ENCODE data around the gene PSMC1. TPM values are rescaled to one million over a fixed set of nuclear protein-coding genes. Genes with fewer than 3 reads are reported as not detected.

The PSMC1 gene
- total and polyA plus RNA-seq, 10 of the 15 experiments (the other 5 are each of a cell fraction or from before 2014, with no cell fraction given): 97.4 to 286 (median 209) TPM

GRCh38 chr14:90321891-90322290 is 65.5 kb downstream of the PSMC1 start:
- Histone ChIP-seq H2AFZ (ENCODE audit: control insufficient read depth, low read depth, low read length) (no peak overlapping the region), H4K20me1 (ENCODE audit: control insufficient read depth, insufficient read depth) (no peaks in the 10 kb centered on the region), H3K9ac (ENCODE audit: control insufficient read depth, insufficient read depth, low read length) (no peak overlapping the region), H3K4me1 (ENCODE audit: control insufficient read depth, insufficient read depth, low read length) (no peaks in the 10 kb centered on the region), H3K79me2 (ENCODE audit: control insufficient read depth, insufficient read depth, low read length) (no peaks in the 10 kb centered on the region; the same call in 1 of the 2 replicates), H3K27me3 (replicated peaks in 1 of 2; ENCODE audit: control insufficient read depth in 2 of 2, insufficient read depth in 2 of 2, low read length in 1 of 2) (no peaks in the 10 kb centered on the region), H3K4me3 (no peak overlapping the region), H3K9me3 (replicated peaks; ENCODE audit: control insufficient read depth, insufficient read depth, low read length) (no peaks in the 10 kb centered on the region; the same call in 2 of the 3 replicates), H3K4me2 (ENCODE audit: control insufficient read depth, insufficient read depth) (no peak overlapping the region), H3K36me3 (ENCODE audit: control insufficient read depth in 2 of 2, insufficient read depth in 2 of 2, low read length in 1 of 2) (peaks cover 1 to 7% of the 10 kb centered on the region in 2 experiments), H3K27ac (ENCODE audit: control insufficient read depth, insufficient read depth) (no peak overlapping the region)
- ChIA-PET RAD21 (ENCODE audit: unreplicated experiment) (no interaction called here), SMC1A (ENCODE audit: uncharacterized antibody, unreplicated experiment) (interaction anchor here (1.2 kb wide), 1 partner anchor 9 kb away, joined by 3 read pairs; no protein-coding TSS in a partner anchor), POLR2A (interaction anchor here (0.5 to 0.6 kb wide), 2 partner anchors 17 to 929 kb away, joined by 3 read pairs; no protein-coding TSS in a partner anchor), CTCF (interaction anchor here (1.1 kb wide), 1 partner anchor 78 kb away, joined by 3 read pairs; no protein-coding TSS in a partner anchor)
- intact Hi-C loops (cut with micrococcal nuclease; ENCODE audit: unreplicated experiment) (no loop called here), in situ Hi-C loops (cut with MboI) (no loop called here)
- BruUV-seq (replicated peaks): no TSS peak
- TF ChIP-seq MTA2 (IDR thresholded peaks at IDR 0.05; ENCODE audit: low read depth) (no peak), SREBF1 (IDR thresholded peaks at IDR 0.05; ENCODE audit: low read length) (no peak), CHD1 (IDR thresholded peaks at IDR 0.05; ENCODE audit: low read depth, low read length) (no peak), ZSCAN29 (IDR thresholded peaks at IDR 0.05) (no peak), NR2C2 (IDR thresholded peaks at IDR 0.05; ENCODE audit: borderline replicate concordance, control insufficient read depth, insufficient read length, low read depth) (no peak), TAF1 (IDR thresholded peaks at IDR 0.05; ENCODE audit: borderline replicate concordance, low read depth, low read length) (no peak), IRF5 (IDR thresholded peaks at IDR 0.05; ENCODE audit: borderline replicate concordance) (no peak), MXI1 (IDR thresholded peaks at IDR 0.05; ENCODE audit: low read depth, low read length) (no peak), BCL11A (IDR thresholded peaks at IDR 0.05; ENCODE audit: low read depth, low read length) (no peak), TBL1XR1 (IDR thresholded peaks at IDR 0.05; ENCODE audit: low read depth, low read length) (no peak), TCF3 (IDR thresholded peaks at IDR 0.05; ENCODE audit: borderline replicate concordance, insufficient read depth, low read depth, low read length) (no peak), STAT1 (conservative IDR thresholded peaks at IDR 0.05) (no peak), PAX5 (IDR thresholded peaks at IDR 0.05; ENCODE audit: borderline replicate concordance, low read depth, low read length) (no peak), WRNIP1 (IDR thresholded peaks at IDR 0.05; ENCODE audit: borderline replicate concordance, low read depth, low read length) (no peak), IKZF1 (conservative IDR thresholded peaks at IDR 0.05) (no peak), YY1 (IDR thresholded peaks at IDR 0.05; ENCODE audit: low read depth, low read length) (no peak)
- TF ChIP-seq, protein P1, sequence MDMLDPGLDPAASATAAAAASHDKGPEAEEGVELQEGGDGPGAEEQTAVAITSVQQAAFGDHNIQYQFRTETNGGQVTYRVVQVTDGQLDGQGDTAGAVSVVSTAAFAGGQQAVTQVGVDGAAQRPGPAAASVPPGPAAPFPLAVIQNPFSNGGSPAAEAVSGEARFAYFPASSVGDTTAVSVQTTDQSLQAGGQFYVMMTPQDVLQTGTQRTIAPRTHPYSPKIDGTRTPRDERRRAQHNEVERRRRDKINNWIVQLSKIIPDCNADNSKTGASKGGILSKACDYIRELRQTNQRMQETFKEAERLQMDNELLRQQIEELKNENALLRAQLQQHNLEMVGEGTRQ (IDR thresholded peaks at IDR 0.05; ENCODE audit: borderline replicate concordance, low read depth, low read length): no peak
- TF ChIP-seq, protein P2, sequence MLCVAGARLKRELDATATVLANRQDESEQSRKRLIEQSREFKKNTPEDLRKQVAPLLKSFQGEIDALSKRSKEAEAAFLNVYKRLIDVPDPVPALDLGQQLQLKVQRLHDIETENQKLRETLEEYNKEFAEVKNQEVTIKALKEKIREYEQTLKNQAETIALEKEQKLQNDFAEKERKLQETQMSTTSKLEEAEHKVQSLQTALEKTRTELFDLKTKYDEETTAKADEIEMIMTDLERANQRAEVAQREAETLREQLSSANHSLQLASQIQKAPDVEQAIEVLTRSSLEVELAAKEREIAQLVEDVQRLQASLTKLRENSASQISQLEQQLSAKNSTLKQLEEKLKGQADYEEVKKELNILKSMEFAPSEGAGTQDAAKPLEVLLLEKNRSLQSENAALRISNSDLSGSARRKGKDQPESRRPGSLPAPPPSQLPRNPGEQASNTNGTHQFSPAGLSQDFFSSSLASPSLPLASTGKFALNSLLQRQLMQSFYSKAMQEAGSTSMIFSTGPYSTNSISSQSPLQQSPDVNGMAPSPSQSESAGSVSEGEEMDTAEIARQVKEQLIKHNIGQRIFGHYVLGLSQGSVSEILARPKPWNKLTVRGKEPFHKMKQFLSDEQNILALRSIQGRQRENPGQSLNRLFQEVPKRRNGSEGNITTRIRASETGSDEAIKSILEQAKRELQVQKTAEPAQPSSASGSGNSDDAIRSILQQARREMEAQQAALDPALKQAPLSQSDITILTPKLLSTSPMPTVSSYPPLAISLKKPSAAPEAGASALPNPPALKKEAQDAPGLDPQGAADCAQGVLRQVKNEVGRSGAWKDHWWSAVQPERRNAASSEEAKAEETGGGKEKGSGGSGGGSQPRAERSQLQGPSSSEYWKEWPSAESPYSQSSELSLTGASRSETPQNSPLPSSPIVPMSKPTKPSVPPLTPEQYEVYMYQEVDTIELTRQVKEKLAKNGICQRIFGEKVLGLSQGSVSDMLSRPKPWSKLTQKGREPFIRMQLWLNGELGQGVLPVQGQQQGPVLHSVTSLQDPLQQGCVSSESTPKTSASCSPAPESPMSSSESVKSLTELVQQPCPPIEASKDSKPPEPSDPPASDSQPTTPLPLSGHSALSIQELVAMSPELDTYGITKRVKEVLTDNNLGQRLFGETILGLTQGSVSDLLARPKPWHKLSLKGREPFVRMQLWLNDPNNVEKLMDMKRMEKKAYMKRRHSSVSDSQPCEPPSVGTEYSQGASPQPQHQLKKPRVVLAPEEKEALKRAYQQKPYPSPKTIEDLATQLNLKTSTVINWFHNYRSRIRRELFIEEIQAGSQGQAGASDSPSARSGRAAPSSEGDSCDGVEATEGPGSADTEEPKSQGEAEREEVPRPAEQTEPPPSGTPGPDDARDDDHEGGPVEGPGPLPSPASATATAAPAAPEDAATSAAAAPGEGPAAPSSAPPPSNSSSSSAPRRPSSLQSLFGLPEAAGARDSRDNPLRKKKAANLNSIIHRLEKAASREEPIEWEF (IDR thresholded peaks at IDR 0.05; ENCODE audit: insufficient replicate concordance, low read depth, low read length): no peak
- DNase-seq (ENCODE audit: low read depth, low spot score): no peak
- no peak for ATAC-seq
- WGBS (ENCODE audit: insufficient coverage, insufficient replicate concordance, low lambda C conversion rate, missing lambda C conversion rate): 94% methylated on average over 4 of the region's 4 CpGs
- no peak for FAIRE-seq
